Measurements from ENCODE around the gene NEMP1. TPM values are rescaled to one million over a fixed set of nuclear protein-coding genes. Genes with fewer than 3 reads are reported as not detected.
"Not testable (repeated sequence)": the region's sequence is repeated elsewhere in the genome, so short reads cannot be mapped to it uniquely, and the experiment has no call there.

Gene NEMP1
- total RNA-seq, result 40.0 and 45.4 TPM in 2 replicates

GRCh38 chr12:57078519-57079404 is at the start of gene NEMP1:
Gene NEMP1, minus strand, starts transcription at chr12:57078791. Its CDS starts 46 bp downstream, at chr12:57078745.
- intact Hi-C loops (cut with micrococcal nuclease), result loop anchor here (1.0 to 5.0 kb wide), 16 partner anchors 9 to 1106 kb away; partner anchors contain the start of genes CDK4, DDIT3, LRP1 and NACA

DNA sequence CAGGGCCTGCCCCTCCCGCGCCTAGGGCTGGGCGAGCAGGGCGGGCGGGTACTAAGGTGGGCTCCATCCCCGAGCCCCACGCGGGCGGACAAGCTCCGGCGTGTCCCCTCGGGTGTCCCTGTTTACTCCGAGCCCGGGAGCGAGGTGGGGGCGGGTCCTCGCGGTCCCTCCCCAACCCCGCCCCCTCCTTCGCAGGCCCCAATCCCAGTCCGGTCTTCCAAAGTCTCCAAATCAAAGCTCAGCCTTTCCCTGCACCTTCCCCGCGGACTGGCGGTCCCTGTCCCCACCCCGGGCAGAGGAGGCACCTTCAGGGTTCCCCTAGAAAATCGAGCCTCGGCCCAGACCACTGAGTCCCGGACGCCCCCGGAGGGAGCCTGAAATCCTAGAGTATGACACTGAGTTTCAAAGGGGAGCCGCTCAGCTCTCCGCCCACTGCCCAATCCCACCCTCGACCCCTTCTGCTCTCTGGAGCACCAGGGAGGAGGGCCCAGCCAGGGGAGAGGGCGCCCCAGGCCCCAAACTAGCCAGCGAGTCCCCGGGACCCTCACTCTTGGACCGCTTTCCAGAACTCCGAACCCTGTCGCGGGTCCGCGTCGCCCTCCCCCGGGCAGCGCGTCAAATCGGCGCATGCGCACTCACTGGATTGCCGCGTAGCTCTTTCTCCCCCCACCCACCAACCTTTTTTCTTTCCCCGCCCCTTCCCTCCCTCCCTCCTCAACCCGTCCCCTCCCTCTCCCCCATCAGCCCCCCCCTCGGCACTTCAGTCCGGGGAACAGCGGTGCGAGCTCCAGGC is 49.3 kb upstream of the NEMP1 start, which contains the start of gene LRP1:
Gene LRP1, plus strand, starts transcription at position 758 of the 793 bp plus-strand sequence. CDS start 482 bp downstream, outside the sequence.
- intact Hi-C loops (cut with micrococcal nuclease), result loop anchor here (1.0 kb wide), 3 partner anchors 16 to 111 kb away; partner anchors contain the start of gene NEMP1

GRCh38 chr12:57127101-57127725 is 48.6 kb upstream of the NEMP1 start:
- intact Hi-C loops (cut with micrococcal nuclease), result no loop called here

DNA sequence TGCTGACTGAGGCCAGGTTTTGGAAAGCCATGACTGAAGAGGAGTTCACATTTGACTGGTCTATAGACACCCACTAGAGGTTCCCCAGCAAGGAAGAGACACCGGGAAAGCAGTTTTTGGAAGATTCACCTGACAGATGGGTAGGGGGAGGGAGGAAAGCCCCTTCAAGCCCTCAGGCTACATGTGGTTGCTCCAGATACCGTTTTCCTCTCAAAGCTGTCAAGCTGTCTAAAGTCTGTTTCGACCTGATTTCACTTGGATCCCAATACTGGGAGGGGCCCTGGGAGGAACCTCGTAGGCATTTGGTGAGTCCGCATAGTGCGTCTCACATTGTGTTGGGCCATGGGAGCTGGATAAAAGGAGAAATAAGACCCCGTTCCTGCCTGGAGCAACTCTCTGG is 48.0 kb upstream of the NEMP1 start:
- intact Hi-C loops (cut with micrococcal nuclease), result no loop called here

DNA sequence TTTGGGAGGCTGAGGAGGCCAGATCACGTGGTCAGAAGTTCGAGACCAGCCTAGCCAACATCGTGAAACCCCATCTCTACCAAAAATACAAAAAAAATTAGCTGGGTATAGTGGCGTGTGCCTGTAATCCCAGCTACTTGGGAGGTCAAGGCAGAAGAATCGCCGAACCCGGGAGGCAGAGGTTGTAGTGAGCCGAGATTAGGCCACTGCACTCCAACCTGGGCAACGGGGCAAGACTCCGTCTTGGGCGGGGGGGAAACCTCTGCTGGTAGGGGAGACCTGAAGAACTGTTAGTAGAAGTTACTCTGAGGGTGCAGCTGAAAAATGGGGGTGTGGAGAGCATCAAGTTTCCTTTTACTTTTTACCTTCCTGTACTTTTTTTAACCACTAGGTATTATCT is 47.5 kb upstream of the NEMP1 start:
- intact Hi-C loops (cut with micrococcal nuclease), result no loop called here

DNA sequence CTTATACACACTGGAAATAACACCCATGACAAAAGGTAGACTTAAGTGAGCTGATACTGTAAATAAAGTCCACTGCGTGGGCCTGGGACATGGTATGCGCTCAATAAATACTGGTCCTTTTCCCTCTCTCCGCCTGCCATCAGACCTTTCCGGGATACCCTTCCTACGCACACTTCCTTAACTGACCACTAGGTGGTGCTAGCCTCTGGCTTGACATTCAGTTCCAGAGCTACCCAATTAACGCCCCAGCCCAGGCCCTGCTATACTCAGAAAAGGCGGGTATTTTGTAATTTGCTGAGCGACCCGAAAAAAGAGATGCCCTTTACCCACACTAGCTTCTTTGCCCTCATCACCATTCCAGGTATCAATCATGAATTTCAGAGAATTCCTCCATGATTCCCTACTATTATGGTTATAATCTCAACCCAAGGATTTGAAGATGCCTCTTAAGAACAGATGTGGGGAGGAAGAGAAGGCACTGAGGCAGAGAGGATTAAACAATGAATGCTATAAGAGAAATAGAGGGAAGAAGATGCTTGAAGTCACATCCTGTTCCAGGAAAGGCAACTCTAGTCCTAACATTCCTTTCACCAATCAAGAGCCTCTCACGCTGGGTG is 45.8 kb upstream of the NEMP1 start:
- intact Hi-C loops (cut with micrococcal nuclease), result loop anchor here (1.0 kb wide), 5 partner anchors 12 to 119 kb away; no protein-coding TSS in a partner anchor

GRCh38 chr12:57123813-57124212 is 45.2 kb upstream of the NEMP1 start:
- intact Hi-C loops (cut with micrococcal nuclease), result loop anchor here (1.0 kb wide), 5 partner anchors 12 to 119 kb away; no protein-coding TSS in a partner anchor

DNA sequence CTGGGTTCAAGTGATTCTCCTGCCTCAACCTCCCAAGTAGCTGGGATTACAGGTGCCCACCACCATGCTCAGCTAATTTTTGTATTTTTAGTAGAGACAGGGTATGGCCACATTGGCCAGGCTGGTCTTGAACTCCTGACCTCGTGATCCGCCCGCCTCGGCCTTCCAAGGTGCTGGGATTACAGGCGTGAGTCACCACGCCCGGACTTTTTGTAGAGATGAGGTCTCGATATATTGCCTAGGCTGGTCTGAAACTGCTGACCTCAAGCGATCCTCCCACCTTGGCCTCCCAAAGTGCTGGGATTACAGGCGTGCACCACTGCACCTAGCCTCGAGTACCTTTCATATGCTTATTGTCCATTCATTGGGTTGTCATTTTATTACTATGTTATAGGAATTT is 42.1 kb upstream of the NEMP1 start:
- intact Hi-C loops (cut with micrococcal nuclease), result not testable (repeated sequence)

DNA sequence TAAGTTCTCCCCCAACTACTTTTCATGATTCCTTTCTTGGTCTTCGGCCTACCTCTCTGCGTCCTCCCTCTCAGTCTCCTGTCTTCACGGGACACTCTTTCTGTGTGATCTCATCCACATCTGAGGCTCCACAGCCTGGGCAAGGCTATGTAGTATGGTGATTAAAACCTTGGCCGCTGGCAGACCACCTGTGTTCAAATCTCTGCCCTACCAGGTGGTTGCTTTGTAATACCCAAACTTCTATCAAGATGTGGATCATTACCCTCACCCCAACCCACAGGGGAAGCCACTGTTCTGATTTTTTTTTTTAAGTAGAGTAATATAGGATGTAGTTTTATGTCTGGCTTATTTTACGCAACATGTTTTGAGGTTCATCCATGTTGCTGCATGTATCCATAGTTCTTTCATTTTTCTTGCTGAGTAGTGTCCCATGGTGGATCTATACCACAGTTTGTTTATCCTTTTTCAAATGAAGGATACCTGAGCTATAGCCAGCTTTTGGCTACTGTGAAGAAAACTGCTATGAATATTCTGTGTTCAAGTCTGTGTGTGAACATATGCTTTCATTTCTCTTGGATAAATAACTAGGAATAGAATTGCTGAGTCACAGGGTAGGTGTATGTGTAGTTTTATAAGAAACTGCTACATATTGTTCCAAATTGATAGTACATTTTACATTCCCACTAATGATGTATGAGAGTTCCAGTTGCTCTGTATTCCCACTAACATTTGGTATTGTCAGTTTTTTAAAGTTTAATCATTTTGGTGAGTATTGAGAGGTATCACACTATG is 40.9 kb upstream of the NEMP1 start:
- intact Hi-C loops (cut with micrococcal nuclease), result loop anchor here (10.0 kb wide), 1 partner anchor 285 kb away; no protein-coding TSS in a partner anchor

GRCh38 chr12:57118711-57119271 is 40.2 kb upstream of the NEMP1 start:
- intact Hi-C loops (cut with micrococcal nuclease), result loop anchor here (10.0 kb wide), 1 partner anchor 284 kb away; no protein-coding TSS in a partner anchor

DNA sequence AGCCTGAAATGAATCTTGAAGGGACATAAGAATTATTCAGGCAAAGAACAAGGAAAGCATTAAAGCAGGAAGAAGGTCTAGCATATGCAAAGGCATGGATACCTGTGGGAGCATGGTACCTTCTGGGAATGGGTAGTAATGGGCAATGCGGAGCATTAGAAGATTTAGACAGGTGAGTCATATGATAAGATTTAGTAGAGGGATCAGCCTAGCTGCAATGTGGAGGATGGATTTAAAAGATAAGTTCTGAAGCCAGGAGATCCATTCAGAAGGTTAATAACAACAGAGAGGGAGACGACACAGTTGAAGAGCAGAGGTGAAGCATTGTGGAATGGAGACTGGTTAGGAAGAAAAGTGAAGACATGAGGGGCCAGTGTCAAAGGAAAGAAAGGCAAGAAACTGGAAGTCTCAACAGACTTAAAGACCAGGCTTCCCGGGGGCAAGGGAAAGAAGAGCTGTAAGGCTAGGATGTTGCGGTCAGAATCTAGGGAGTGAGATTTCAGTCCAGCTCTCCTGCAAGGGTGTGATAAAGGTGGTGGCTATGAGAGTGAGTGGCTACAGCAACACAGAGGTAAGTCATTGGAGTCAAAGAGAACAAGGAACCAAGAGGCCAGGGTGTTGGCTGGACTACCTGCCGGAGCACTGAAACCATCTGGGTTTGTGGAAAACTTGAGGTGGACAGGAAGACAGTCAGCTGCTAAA is 38.1 kb upstream of the NEMP1 start:
- intact Hi-C loops (cut with micrococcal nuclease), result loop anchor here (10.0 kb wide), 1 partner anchor 282 kb away; no protein-coding TSS in a partner anchor

DNA sequence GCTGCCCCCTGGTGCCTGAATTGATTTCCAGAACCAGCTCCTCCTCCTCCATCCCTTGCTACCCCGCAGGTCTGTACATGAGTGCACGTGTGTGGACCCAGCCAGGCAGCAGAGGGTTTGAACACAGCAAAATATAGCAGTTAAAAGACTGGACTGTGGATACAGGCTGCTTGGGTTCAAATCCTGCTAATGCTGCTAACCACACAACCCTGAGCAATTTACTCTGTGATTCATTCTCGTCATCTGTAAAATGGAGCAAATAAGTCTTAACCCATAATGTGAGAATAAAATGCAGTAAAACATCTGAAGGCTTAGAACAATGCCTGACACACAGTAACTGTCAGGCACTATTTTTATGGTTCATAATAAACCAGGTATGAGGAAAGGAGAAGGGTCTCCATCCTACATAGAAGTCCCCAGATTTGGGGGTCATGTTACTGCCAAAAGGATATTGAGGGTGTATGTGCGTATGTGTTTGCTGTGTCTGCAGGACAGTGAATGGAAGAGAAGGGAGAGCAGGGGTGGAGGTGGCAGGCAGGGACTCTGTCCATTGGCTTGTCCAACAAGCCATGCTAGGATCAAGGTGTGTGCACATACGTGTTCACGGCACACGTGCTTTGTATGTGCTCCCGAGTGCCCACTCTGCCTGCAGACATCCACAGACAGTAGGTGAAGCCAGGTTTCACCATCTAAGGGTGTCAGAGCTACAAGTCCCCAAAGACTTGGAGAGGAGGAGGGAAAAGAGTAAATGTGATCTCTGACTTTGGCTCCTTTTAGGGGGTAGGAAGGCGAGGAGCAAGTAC is 34.1 kb upstream of the NEMP1 start:
- intact Hi-C loops (cut with micrococcal nuclease), result loop anchor here (1.0 to 10.0 kb wide), 13 partner anchors 12 to 630 kb away; partner anchors contain the start of genes LRP1, NEMP1 and PTGES3

GRCh38 chr12:57111031-57111734 is 32.6 kb upstream of the NEMP1 start, which contains the start of gene STAT6:
Gene STAT6, minus strand, starts transcription at chr12:57111362. Its CDS starts 3,084 bp downstream, at chr12:57108278.
- intact Hi-C loops (cut with micrococcal nuclease), result loop anchor here (1.0 to 10.0 kb wide), 7 partner anchors 23 to 631 kb away; partner anchors contain the start of genes NACA and PRIM1

GRCh38 chr12:57110104-57111030 is 31.8 kb upstream of the NEMP1 start:
- intact Hi-C loops (cut with micrococcal nuclease), result loop anchor here (1.0 to 10.0 kb wide), 7 partner anchors 22 to 632 kb away; partner anchors contain the start of genes NACA and PRIM1

- intact Hi-C loops (cut with micrococcal nuclease), result loop anchor here (5.0 to 10.0 kb wide), 3 partner anchors 133 to 633 kb away; no protein-coding TSS in a partner anchor
These were observed 30.9 kb upstream of the NEMP1 start for GRCh38 chr12:57109207-57110103.

All from T-helper 1 cell treated with Interleukin-12 subunit alpha and Interleukin-12 subunit beta and Interleukin-4 antibody, amounts not matched to agents 30 ng/mL and 1 ng/mL, for 36 hours (primary cell).